HL-60 (cell line): ENCODE measurements around the gene SLC29A3.

Experiments used
- DNase-seq, 2 experiments: peaks; one replicate each; pipeline ENCODE4 v3.0.0-alpha.2; 2010 to 2020; ENCODE audit warnings: low read depth in 1 of 2, low spot score in 1 of 2
- H3K27ac ChIP-seq: fragments of 250-450 bp; sonication (Bioruptor Pico); replicated peaks from 2 replicates; pipeline ENCODE4 v1.5.1; 2020; ENCODE audit warnings: mild to moderate bottlenecking, moderate library complexity
- H3K27me3 ChIP-seq: fragments of 250-450 bp; sonication (Bioruptor Pico); 2 replicates; pipeline ENCODE4 v1.5.1; 2021; ENCODE audit warnings: mild to moderate bottlenecking, moderate library complexity; ENCODE audit not compliant: insufficient read depth, poor library complexity, severe bottlenecking
- H3K4me3 ChIP-seq: replicated peaks from 2 replicates; pipeline ENCODE4 v1.5.1; 2011; ENCODE audit warnings: mild to moderate bottlenecking, control low read depth, low read length; ENCODE audit not compliant: insufficient read depth
- GABPA ChIP-seq: IDR thresholded peaks from 2 replicates; pipeline ENCODE4 v1.6.1; 2012; ENCODE audit warnings: low read depth
- POLR2AphosphoS5 ChIP-seq: IDR thresholded peaks from 2 replicates; pipeline ENCODE4 v1.6.1; 2012; ENCODE audit warnings: low read depth
- REST ChIP-seq: IDR thresholded peaks from 2 replicates; pipeline ENCODE4 v1.6.1; 2012; ENCODE audit warnings: low read depth; ENCODE audit not compliant: insufficient replicate concordance
- SPI1 ChIP-seq: IDR thresholded peaks from 2 replicates; pipeline ENCODE4 v1.6.1; 2012; ENCODE audit warnings: low read depth, mild to moderate bottlenecking, borderline replicate concordance
- TF ChIP-seq, protein P1 (sequence below): IDR thresholded peaks from one replicate; pipeline ENCODE4 v1.5.1; 2011; ENCODE audit warnings: low read length, control low read depth, inconsistent platforms; ENCODE audit not compliant: insufficient read depth

Gene SLC29A3

DNA sequence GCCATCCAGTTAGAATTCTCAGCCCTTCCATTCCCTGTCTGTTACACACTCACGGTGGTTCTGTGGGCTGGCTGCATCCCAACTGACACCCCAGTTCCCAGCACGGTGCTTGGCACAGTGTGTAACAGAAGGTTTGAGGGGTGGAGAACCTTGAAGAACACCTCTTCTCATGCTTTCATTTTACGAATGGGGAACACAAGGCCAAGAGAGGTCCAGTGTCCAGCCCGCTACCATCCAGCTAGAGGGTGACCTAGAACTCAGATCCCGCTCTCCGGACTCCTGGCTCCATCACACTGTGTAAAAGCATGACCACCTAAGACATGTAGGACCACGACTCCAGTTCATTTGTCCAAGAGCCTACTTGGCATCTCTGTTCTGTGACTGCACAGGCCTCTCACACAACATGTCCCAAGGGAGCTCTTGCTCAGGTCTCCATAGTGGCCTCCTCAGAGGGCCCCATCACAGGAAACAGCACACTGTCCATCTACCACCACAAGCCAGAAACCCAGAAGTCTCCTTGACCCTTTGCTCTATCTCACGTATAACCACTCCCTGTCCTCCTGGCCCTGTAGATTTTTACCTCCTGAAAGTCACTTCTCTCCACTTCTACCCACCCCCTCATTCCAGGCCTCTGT, 74.9 kb downstream of the SLC29A3 start:
- Histone ChIP-seq H3K27ac (no peak overlapping the region), H3K27me3 (peaks cover 33% of the 10 kb centered on the region), H3K4me3 (no peak overlapping the region)
- no peak for DNase-seq
- no peak for TF ChIP-seq GABPA
- TF ChIP-seq, protein P1, sequence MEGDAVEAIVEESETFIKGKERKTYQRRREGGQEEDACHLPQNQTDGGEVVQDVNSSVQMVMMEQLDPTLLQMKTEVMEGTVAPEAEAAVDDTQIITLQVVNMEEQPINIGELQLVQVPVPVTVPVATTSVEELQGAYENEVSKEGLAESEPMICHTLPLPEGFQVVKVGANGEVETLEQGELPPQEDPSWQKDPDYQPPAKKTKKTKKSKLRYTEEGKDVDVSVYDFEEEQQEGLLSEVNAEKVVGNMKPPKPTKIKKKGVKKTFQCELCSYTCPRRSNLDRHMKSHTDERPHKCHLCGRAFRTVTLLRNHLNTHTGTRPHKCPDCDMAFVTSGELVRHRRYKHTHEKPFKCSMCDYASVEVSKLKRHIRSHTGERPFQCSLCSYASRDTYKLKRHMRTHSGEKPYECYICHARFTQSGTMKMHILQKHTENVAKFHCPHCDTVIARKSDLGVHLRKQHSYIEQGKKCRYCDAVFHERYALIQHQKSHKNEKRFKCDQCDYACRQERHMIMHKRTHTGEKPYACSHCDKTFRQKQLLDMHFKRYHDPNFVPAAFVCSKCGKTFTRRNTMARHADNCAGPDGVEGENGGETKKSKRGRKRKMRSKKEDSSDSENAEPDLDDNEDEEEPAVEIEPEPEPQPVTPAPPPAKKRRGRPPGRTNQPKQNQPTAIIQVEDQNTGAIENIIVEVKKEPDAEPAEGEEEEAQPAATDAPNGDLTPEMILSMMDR = no peak
- TF ChIP-seq REST = no peak
- TF ChIP-seq SPI1 = no peak
- no peak for TF ChIP-seq POLR2AphosphoS5

DNA sequence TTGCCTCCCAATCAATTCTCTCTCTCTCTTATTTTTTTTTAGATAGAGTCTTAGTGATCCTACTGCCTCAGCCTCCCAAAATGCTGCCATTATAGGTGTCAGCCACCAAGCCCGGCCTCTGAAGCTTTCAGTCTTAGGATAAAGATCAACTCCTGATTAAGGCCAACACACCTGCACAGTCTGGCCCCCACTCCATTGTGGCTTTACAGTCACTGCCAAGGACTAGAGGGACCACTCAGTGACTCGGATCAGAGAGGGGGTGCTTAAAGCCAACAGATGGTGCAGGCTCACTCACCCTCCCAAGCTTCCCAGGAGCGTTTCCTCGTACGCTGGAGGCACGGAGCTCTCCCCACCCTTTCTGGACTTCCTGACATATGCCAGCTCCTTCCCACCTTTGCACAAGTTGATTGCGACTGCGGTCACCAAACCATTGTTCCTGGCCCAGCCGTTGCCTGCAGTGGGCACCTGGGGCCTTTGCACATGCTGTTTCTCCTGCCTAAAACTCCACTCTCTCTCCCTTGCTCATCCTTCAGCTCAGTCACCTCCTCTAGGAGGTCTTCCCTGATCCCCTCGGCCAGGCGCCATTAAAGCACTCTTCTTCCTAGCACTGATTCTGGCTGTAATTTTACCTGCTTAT, 76.0 kb downstream of the SLC29A3 start:
- Histone ChIP-seq H3K27ac (no peak overlapping the region), H3K4me3 (no peak overlapping the region), H3K27me3 (peaks cover 36% of the 10 kb centered on the region)
- TF ChIP-seq GABPA = no peak
- TF ChIP-seq POLR2AphosphoS5 = no peak
- TF ChIP-seq, protein P1 = no peak
- TF ChIP-seq REST = no peak
- no peak for TF ChIP-seq SPI1
- no peak for DNase-seq

GRCh38 chr10:71395621-71396020, 76.6 kb downstream of the SLC29A3 start:
- TF ChIP-seq SPI1 (no peak), POLR2AphosphoS5 (no peak), GABPA (no peak), REST (no peak)
- TF ChIP-seq, protein P1 = no peak
- H3K27me3 ChIP-seq = peaks cover 36% of the 10 kb centered on the region
- H3K4me3 ChIP-seq = no peak overlapping the region
- DNase-seq = no peak
- no peak overlapping the region for H3K27ac ChIP-seq
